Activated CD4-positive, alpha-beta T cell treated with anti-CD3 and anti-CD28 coated beads for 4 hours (primary cell): ENCODE results near the gene SLC35B1.

Source experiments
- DNase-seq, 2 donors: peaks; one replicate each; pipeline ENCODE4 v3.0.0-alpha.2; 2020

SLC35B1 gene

DNA sequence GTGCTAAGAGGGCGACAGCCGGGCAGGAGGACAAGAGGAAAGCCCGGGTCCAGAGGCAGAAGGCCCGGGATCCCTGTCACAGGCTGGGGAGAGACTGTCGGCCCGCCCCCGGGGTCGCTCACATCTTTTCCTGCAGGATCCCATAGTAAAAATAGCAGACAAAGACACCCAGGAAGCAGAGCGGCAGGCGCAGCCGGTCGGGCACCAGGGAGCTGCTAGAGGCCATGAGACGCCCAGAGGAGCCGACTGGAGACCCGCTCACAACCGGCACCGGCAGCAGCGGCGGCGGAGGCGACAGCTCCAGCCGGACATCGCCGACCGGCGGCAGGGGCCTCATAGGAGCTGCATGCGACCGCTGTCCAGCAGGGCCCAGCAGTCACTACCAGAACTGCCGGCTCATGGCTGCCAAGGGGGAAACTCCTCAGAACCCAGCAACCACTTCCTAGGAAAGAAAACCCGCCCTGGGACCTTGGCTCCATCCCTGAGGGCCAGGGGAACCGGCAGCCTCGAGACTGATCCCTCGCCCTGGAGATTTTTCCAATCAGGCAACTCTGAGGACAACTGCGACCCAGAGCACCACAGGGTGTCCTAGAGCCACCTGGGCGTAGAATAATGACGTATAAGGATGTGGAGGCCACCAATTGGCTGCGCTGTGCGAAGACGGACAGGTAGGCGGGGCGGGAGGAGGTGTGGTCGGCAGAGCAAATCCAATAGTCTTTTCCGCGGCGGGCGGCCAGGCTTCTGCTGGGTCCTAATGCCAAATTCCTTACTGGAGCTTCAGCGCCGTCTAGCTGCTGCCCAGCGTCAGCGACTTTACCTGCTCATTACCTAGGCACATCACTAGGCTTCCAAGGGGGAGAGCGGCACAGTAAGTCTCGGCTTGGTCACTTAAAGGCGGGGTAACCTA lies at the start of gene SLC35B1:
TSS of gene SLC35B1 (minus strand) at position 357 of the 907 bp plus-strand sequence. CDS start at position 226, 131 bp downstream.
- peak; percentile 98 to 99 for DNase-seq

- DNase-seq = no peak
These were observed 49.5 kb upstream of the SLC35B1 start for GRCh38 chr17:49757151-49757777.

DNA sequence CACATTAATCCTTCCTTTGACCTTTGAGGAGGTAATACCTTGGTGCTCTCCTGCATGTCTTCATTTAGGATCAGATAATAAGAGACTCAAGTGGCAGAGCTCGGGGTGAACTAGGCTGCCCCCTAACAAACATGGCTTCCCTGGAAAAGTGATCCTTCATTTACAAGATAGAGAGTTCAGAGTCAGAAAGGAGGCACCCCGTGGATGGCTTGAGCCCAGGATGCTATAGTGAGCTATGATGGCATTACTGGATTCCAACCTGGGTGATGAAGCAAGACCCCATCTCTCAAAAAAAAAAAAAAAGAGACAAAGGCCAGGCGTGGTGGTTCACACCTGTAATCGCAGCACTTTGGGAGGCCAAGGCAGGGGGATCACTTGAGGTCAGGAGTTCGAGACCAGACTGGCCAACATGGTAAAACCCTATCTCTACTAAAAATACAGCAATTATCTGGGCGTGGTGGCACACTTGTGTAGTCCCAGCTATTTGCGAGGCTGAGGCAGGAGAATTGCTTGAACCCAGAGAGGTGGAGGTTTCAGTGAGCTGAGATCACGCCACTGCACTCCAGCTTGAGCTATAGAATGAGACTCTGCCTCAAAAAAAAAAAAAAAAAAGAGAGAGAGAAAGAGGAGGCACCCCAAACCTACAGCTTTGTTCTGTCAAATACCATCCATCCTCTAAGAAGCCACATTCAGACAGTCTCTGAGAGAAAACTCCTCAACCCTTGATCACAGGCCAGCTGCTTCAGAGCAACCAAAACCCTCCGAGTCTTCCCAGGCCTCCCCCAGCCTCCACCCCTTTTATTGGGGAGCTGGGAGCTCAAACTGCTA lies 48.8 kb upstream of the SLC35B1 start:
- DNase-seq = no peak

DNA sequence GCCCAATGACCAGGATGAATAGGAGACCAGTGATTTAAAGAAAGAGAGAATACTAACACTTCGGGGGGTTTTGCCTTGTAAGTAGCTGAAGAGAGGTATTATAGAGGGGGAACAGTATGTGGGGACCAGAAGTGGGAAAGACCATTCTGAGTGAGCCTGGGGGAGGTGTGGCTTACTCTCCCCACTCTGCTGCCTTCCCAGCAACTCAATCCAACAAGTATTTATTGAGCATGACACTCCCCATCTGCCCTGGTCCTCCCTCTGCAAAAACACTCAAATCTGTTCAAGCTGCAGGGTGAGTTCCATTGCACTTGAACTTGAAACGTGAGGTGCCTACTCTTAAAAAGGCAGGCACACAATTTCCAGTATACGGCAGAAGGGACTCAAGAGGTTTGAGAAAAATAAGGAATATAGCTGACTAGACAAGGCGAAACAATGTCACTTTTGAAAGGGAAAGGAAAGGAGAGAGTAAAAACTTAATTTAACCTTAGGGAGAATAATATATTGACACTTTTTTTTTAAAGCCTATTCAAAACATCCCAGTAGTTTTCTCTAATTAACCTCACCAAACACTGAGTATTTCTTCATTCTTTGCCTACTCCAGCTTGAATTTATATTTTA lies 48.0 kb upstream of the SLC35B1 start:
- no peak for DNase-seq

DNA sequence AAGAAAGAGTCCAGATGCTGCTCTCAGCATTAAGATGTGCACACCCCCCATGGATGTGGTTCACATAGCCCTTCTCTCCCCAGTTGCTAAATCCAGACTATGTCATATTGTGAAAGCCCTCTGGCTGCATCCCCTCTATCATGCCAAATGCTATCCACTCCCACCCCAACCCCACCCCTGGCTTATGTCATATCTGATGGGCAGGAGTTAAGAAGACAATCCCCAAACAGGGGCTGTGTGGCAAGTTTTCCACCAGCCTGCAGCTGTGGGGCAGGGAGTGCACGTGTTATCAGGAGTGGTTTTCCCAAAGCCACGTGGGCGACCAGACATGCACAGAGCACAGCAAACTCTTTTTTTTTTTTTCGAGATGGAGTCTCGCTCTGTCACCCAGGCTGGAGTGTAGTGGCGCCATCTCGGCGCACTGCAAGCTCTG lies 46.2 kb upstream of the SLC35B1 start:
- no peak for DNase-seq

GRCh38 chr17:49752508-49752907 lies 44.7 kb upstream of the SLC35B1 start:
- DNase-seq = no peak

DNA sequence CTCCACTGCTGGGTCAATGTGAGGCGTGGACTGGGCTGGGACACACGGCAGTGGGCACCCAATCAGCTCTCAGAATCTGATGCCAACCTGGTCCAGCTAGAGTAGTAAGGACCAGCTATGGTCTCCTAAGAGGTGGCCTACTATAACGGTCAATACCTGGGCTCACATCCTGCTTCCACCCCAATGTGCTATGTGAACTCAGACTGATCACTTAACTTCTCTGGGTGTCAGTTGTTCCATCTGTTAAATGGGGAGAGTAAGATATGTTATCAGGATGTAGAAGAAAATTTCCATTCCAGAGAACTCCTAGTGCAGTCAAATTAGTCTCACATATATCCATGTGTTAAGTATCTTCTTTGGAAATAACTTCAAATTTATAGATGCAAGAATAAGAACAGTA lies 42.0 kb upstream of the SLC35B1 start:
- DNase-seq = no peak

DNA sequence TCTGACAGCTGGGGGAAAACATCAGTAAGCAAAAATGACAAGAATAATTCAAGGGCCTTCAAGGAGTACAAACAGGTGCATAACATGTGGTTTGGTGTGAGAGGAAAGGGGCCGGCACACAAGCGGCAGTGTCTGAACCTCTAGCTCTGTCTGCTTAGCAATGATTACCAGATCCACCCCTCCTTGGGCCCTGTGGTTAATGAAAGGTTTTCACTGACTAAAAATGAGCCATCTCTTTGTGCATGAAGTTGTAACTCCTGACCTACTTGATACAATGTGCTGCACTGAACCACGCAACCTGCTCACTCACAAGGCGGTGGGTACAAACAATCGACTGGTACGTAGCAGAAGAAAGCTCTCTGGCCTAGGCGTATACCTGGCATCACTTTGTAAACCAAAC lies 41.0 kb upstream of the SLC35B1 start:
- peak; percentile 42 for DNase-seq

GRCh38 chr17:49748223-49748622 lies 40.5 kb upstream of the SLC35B1 start:
- no peak for DNase-seq

DNA sequence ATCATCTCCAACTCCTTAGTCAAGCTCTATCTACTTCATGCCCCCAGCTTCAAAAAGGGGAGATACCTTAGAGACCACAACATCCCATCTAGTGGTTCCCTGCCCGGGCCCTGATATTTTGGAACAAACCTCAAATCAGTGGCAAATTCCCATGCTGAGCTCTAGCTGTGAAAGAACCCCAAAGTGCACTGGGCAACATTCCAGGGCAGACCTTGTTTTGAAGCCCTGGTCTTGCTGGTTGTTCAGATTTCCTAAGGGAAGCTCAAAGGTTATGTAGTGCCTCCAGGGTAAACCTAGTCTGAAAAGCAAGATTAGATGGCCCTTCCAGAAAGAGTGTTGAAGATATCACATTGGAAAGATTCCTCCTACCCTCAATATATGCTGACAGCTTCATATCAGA lies 39.9 kb upstream of the SLC35B1 start:
- DNase-seq = no peak

- peak; percentile 29 to 38 for DNase-seq
These were observed 39.2 kb upstream of the SLC35B1 start for GRCh38 chr17:49746791-49747490.

- no peak for DNase-seq
These were observed 37.7 kb upstream of the SLC35B1 start for GRCh38 chr17:49745175-49746139.

DNA sequence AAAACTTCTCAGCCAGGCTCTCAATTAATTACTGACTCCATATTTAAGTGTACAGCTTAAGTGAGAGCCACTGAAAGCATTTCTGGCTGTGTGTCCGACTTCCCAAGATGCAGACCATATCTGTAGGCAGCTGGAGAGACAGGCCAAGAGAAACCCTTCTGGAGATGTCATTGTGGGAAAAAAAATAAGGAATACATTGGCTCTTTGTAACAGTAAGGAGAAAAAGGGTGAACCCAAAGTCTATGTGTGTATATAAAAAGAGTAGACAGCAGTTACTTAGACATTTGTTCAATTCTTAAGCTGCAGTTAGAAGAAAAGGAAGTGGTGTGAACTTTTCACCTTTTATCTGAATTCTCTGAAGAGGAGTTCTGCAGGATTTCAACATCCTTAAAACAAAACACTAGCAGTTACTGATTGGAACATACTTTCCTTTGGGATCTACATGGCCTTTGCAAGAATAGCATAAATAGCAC lies 34.4 kb upstream of the SLC35B1 start:
- no peak for DNase-seq

GRCh38 chr17:49741692-49742076 lies 33.9 kb upstream of the SLC35B1 start:
- DNase-seq = no peak

DNA sequence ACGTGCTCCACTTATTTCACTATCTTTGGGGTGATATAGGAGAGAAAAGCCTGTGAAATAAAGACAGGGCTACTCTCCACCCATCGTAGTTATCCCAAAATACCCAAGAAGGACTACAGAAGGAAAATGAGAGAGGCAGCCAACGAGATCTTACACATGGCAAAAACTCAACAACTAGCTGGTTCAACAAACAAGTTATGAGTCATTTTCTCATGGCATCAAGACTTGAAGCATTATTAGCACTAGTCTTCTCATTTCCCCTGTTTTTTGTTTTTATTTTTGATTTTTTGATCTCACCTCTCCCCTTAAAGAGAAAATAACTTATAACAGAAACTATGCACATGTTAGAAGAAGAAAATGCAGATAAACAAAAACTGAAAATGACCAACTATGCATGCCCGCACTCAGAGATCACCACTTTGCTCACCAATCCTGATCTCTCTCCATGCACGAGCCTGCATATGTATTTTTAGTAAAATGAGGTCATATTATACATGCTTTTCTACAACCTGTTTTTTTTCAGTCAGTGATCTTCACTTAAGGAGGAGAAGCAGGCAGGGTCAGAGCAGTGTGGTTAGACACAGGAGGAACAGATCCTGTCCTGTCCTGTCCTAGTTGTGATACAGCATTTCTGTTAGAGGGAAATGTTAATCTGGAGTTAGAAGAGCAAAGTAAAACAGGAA lies 33.4 kb upstream of the SLC35B1 start:
- DNase-seq = no peak

GRCh38 chr17:49739641-49740271 lies 32.0 kb upstream of the SLC35B1 start:
- peak; percentile 82 to 89 for DNase-seq

DNA sequence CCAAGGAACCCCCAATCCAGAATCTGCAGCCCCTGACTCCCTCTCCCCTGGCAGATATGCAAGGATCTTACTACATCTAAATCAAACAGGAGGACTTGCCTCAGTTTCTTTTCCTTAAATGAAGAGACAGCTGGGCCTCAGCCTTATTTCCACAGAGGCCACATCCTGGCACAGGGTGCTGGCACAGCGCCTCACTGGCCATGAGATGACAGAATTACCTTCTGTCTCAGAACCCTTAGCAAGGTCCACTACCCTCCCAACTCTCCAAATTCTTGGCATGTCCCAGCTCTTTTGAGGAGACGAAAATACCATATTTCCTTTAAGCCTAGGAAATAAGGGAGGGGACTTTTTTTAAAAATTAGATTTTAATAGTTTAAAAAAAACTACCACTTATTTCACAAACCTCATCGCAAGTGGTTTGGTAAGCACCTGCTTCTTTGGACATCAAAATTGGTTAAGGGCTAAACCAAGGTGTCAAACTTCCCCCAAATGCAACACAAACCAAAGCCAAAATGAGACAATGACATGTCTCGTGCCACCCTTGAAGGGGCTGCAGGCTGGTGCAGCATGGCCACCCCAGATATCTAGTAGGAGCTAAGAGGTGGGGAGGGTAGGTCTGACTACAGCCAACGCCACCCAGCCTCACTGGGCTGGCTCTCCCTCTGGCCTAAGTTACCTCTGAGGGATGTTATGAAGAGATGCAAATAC lies 30.8 kb upstream of the SLC35B1 start:
- DNase-seq = no peak

GRCh38 chr17:49734515-49735490 lies 27.0 kb upstream of the SLC35B1 start:
- no peak for DNase-seq
